Kidney (tissue), 14 donors: ENCODE measurements around the gene JAM3. TPM values are rescaled to one million over a fixed set of nuclear protein-coding genes. Genes with fewer than 3 reads are reported as not detected.
A peak's percentile ranks its signal among the peaks of the same experiment; 100 is the strongest.

Source experiments
- DNase-seq, 5 donors: peaks; one replicate each; pipeline ENCODE4 v3.0.0-alpha.2; 2013 to 2020
- FAIRE-seq: peaks from 2 replicates; lab custom pipeline; 2012; peaks lifted over from hg19 to GRCh38; lab: Jason Lieb, UNC
- H3K27ac ChIP-seq, 2 donors: one replicate each; pipeline ENCODE4 v1.7.0; 2013; ENCODE audit warnings: low read depth in 2 of 2, low read length in 2 of 2, inconsistent platforms in 1 of 2
- H3K27me3 ChIP-seq: one replicate; pipeline ENCODE4 v1.7.1; 2013; ENCODE audit warnings: low read length, inconsistent platforms; ENCODE audit not compliant: control insufficient read depth, insufficient read depth
- H3K36me3 ChIP-seq, 3 donors: one replicate each; pipeline versions ENCODE4 v1.7.0 to v1.7.1; 2013; ENCODE audit warnings: low read length in 3 of 3, control low read depth in 1 of 3, inconsistent platforms in 1 of 3; ENCODE audit not compliant: insufficient read depth in 3 of 3, control insufficient read depth in 2 of 3
- H3K4me1 ChIP-seq, 3 donors: one replicate each; pipeline versions ENCODE4 v1.7.0 to v1.7.1; 2013; ENCODE audit warnings: low read length in 3 of 3, inconsistent platforms in 1 of 3, low read depth in 1 of 3; ENCODE audit not compliant: control insufficient read depth in 2 of 3, insufficient read depth in 2 of 3
- H3K4me3 ChIP-seq, 3 donors: one replicate each; pipeline versions ENCODE4 v1.7.0 to v1.8.1; 2013; ENCODE audit warnings: low read length in 3 of 3, control low read depth in 1 of 3, inconsistent platforms in 1 of 3
- H3K9ac ChIP-seq, 3 donors: one replicate each; pipeline versions ENCODE4 v1.7.0 to v1.7.1; 2013; ENCODE audit warnings: low read length in 3 of 3, control low read depth in 1 of 3, inconsistent platforms in 1 of 3
- H3K9me3 ChIP-seq, 3 donors: one replicate each; pipeline versions ENCODE4 v1.7.0 to v1.7.1; 2013; ENCODE audit warnings: low read length in 3 of 3, control low read depth in 1 of 3, inconsistent platforms in 1 of 3; ENCODE audit not compliant: control insufficient read depth in 2 of 3, insufficient read depth in 1 of 3
- intact Hi-C: fragments of 100-400 bp; cut with DNase I; formaldehyde crosslinking; loops from one replicate; pipeline ENCODE4 v1.11.1; 2022
- polyA plus RNA-seq: library from polyadenylated mRNA; stranded (reverse); fragments of 350-450 nt; fragmentation: Illumina TruSeq; extraction: RNeasy Lipid Tissue Mini Kit (QIAGEN cat#74804); gene quantifications from one replicate; pipeline ENCODE4 v1.2.3, GENCODE V29; 2014; ENCODE audit warnings: low read depth, low replicate concordance; ENCODE audit not compliant: insufficient read depth
- total RNA-seq: library from RNA; stranded (reverse); fragmentation: NEBNext Ultra II Directional; extraction: Animal tissue kit (Norgen Biotek cat#: 25700); gene quantifications from one replicate; pipeline ENCODE4 v1.2.1, GENCODE V29; 2021
- TF ChIP-seq, protein P1 (sequence below): IDR thresholded peaks from 3 replicates; pipeline ENCODE4 v1.5.1; 2012; ENCODE audit warnings: mild to moderate bottlenecking, moderate library complexity, borderline replicate concordance; ENCODE audit not compliant: insufficient read depth; ENCODE audit errors: extremely low read depth
- donor health status: control.
- donor health status: control.
- donor health status: control.
- donor health status: control.
- donor health status: control.
- donor health status: DM: yes; HTN: yes; CAD: no.
- donor health status: Normal renal cell carcinoma (clear cell type).

Gene JAM3
- total and polyA plus RNA-seq, 2 donors from 2014 or later, result 13.3 to 19.5 TPM

DNA sequence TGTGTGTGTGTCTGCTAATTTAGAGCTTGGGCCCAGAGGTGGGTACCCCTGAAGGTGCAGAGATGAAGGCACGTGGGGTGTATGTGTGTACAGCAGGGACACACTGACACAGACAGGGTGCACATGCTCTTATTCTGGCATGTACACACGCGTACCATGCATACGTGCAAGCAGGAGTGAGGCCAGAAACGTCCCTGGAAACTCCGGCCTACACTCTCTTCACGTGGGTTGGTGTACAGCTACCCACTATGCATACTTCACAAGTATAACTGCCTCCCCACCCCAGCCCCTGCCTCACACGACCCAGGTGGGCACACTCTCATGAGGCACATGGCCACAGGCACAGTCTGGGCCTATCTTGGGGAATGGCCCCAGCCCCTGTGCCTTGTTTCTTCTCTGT is 27.5 kb upstream of the JAM3 start:
- Histone ChIP-seq H3K27ac (no peak overlapping the region), H3K4me1 (peaks cover 3 to 12% (median 5%) of the 10 kb centered on the region in 3 donors), H3K9ac (no peak overlapping the region), H3K4me3 (no peak overlapping the region), H3K36me3 (no peaks in the 10 kb centered on the region), H3K9me3 (no peaks in the 10 kb centered on the region), H3K27me3 (no peaks in the 10 kb centered on the region)
- intact Hi-C loops, result no loop called here
- FAIRE-seq, result no peak
- TF ChIP-seq, protein P1, sequence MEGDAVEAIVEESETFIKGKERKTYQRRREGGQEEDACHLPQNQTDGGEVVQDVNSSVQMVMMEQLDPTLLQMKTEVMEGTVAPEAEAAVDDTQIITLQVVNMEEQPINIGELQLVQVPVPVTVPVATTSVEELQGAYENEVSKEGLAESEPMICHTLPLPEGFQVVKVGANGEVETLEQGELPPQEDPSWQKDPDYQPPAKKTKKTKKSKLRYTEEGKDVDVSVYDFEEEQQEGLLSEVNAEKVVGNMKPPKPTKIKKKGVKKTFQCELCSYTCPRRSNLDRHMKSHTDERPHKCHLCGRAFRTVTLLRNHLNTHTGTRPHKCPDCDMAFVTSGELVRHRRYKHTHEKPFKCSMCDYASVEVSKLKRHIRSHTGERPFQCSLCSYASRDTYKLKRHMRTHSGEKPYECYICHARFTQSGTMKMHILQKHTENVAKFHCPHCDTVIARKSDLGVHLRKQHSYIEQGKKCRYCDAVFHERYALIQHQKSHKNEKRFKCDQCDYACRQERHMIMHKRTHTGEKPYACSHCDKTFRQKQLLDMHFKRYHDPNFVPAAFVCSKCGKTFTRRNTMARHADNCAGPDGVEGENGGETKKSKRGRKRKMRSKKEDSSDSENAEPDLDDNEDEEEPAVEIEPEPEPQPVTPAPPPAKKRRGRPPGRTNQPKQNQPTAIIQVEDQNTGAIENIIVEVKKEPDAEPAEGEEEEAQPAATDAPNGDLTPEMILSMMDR, result no peak
- DNase-seq, result peak in 1 of 5 donors; percentile 39

GRCh38 chr11:134041791-134042696 is 26.8 kb upstream of the JAM3 start:
- intact Hi-C loops, result no loop called here
- TF ChIP-seq, protein P1, result no peak

GRCh38 chr11:134043821-134044420 is 25.0 kb upstream of the JAM3 start:
- peaks cover 2 to 5% (median 3%) of the 10 kb centered on the region in 3 donors for H3K4me1 ChIP-seq
- no peak overlapping the region for H3K9ac ChIP-seq
- no peak overlapping the region for H3K4me3 ChIP-seq
- TF ChIP-seq, protein P1, result no peak
- no peaks in the 10 kb centered on the region for H3K36me3 ChIP-seq
- no peaks in the 10 kb centered on the region for H3K9me3 ChIP-seq
- no peak for FAIRE-seq
- no peak for DNase-seq
- H3K27ac ChIP-seq, result no peak overlapping the region
- intact Hi-C loops, result no loop called here
- no peaks in the 10 kb centered on the region for H3K27me3 ChIP-seq

More at GRCh38 chr11:134041791-134042696, 26.8 kb upstream of the JAM3 start:
- FAIRE-seq, result no peak
- Histone ChIP-seq H3K4me3 (no peak overlapping the region), H3K27me3 (no peaks in the 10 kb centered on the region), H3K9me3 (no peaks in the 10 kb centered on the region), H3K9ac (no peak overlapping the region), H3K4me1 (peaks cover 3 to 12% (median 5%) of the 10 kb centered on the region in 3 donors), H3K27ac (no peak overlapping the region), H3K36me3 (no peaks in the 10 kb centered on the region)
- peak in 2 of 5 donors; percentile 12 to 36 for DNase-seq
